ENCODE data around the gene GPC3.

- TF ChIP-seq EP300 (IDR thresholded peaks at IDR 0.05; ENCODE audit: borderline replicate concordance) (no peak), CEBPB (IDR thresholded peaks at IDR 0.05) (no peak), RAD21 (IDR thresholded peaks at IDR 0.05; ENCODE audit: low read depth) (no peak), CREB1 (IDR thresholded peaks at IDR 0.05; ENCODE audit: low read depth) (no peak), TEAD4 (IDR thresholded peaks at IDR 0.05) (no peak), FOXM1 (IDR thresholded peaks at IDR 0.05; ENCODE audit: borderline replicate concordance, low read depth) (no peak), YY1 (IDR thresholded peaks at IDR 0.05; ENCODE audit: low read depth) (no peak), TAF1 (IDR thresholded peaks at IDR 0.05; ENCODE audit: low read depth) (no peak), TCF12 (IDR thresholded peaks at IDR 0.05; ENCODE audit: low read depth) (no peak), EGR1 (IDR thresholded peaks at IDR 0.05) (no peak), USF1 (IDR thresholded peaks at IDR 0.05) (no peak)
- TF ChIP-seq, protein P1, sequence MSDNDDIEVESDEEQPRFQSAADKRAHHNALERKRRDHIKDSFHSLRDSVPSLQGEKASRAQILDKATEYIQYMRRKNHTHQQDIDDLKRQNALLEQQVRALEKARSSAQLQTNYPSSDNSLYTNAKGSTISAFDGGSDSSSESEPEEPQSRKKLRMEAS (IDR thresholded peaks at IDR 0.05) = no peak
- TF ChIP-seq, protein P2, sequence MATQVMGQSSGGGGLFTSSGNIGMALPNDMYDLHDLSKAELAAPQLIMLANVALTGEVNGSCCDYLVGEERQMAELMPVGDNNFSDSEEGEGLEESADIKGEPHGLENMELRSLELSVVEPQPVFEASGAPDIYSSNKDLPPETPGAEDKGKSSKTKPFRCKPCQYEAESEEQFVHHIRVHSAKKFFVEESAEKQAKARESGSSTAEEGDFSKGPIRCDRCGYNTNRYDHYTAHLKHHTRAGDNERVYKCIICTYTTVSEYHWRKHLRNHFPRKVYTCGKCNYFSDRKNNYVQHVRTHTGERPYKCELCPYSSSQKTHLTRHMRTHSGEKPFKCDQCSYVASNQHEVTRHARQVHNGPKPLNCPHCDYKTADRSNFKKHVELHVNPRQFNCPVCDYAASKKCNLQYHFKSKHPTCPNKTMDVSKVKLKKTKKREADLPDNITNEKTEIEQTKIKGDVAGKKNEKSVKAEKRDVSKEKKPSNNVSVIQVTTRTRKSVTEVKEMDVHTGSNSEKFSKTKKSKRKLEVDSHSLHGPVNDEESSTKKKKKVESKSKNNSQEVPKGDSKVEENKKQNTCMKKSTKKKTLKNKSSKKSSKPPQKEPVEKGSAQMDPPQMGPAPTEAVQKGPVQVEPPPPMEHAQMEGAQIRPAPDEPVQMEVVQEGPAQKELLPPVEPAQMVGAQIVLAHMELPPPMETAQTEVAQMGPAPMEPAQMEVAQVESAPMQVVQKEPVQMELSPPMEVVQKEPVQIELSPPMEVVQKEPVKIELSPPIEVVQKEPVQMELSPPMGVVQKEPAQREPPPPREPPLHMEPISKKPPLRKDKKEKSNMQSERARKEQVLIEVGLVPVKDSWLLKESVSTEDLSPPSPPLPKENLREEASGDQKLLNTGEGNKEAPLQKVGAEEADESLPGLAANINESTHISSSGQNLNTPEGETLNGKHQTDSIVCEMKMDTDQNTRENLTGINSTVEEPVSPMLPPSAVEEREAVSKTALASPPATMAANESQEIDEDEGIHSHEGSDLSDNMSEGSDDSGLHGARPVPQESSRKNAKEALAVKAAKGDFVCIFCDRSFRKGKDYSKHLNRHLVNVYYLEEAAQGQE (IDR thresholded peaks at IDR 0.05; ENCODE audit: low read depth) = no peak
Observed at GRCh38 chrX:133869270-133869669, 116.1 kb downstream of the GPC3 start.

Measured in Ishikawa (cell line).